HG03378 (cell line): ENCODE results near the gene PRSS38.

ENCODE experiments used
- ATAC-seq: cut with Tn5 transposase; IDR thresholded peaks from one replicate; pipeline ENCODE4 v1.9.1; 2021; ENCODE audit warnings: mild to moderate bottlenecking, moderate library complexity; ENCODE audit not compliant: unreplicated experiment

Gene PRSS38

DNA sequence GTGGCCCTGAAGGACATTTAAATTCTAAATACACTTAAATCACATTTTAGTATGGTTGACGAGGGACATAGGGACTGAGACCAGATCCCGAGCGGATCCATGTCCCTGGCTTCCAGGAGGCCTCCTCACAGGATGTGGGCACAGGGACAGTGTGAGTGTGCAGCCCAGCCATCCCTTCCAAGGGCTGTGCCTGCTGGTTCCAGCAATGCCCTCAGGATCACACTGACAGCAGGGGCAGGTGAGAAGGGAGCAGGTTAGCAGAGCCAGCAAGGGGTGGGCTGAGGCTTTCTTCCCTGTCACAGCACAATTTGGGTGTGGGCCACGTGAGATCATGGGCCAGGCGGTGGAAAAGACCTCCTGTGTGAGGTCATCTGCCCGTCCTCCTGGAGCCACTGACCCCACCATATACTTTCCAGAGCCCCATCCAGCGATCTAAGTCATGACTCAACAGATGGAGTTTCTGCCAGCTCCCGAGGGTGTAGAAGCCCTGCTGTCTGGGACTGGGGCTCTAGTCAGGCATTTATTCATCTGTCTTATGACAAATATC lies 37.0 kb upstream of the PRSS38 start:
- ATAC-seq: no peak

DNA sequence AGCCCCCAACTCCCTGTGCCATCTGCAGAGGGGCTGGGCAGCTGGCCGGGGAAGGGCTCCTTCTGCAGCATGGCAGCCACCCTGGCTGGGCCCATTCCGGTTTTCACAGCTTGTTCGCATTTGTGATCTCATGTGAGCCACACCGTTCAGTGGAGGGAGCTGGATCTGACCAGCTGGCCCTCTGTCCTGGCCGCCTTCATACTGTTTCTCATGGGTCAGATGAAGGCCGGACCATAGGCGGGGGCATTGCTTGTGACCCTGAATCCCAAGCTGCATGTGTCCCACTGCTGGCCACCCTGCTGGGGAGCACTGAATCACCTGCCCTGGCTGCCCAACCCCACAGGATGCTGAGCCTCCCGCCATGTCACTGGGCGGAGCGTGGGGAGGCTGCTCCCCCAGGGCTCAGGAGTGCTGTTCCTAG lies 36.4 kb upstream of the PRSS38 start:
- no peak for ATAC-seq

DNA sequence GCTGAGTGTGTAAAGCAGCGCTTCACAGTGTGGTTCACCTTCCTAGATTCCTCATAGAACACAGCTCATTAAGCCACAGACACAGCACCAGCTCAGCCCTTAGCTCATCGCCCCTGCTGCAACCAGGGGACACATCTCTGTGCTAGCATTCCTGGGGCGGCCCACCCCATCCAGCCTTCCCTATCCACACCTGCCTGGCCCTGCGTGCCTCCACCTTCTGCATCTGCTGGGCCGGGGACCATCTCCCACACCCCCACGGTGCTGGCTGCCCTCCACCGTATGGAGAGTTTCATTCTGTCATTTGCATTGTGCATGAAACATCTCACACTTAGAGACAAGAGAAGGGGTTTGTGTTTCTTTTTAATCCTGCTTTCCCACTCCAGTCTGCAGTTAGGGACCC lies 35.8 kb upstream of the PRSS38 start:
- ATAC-seq: no peak

DNA sequence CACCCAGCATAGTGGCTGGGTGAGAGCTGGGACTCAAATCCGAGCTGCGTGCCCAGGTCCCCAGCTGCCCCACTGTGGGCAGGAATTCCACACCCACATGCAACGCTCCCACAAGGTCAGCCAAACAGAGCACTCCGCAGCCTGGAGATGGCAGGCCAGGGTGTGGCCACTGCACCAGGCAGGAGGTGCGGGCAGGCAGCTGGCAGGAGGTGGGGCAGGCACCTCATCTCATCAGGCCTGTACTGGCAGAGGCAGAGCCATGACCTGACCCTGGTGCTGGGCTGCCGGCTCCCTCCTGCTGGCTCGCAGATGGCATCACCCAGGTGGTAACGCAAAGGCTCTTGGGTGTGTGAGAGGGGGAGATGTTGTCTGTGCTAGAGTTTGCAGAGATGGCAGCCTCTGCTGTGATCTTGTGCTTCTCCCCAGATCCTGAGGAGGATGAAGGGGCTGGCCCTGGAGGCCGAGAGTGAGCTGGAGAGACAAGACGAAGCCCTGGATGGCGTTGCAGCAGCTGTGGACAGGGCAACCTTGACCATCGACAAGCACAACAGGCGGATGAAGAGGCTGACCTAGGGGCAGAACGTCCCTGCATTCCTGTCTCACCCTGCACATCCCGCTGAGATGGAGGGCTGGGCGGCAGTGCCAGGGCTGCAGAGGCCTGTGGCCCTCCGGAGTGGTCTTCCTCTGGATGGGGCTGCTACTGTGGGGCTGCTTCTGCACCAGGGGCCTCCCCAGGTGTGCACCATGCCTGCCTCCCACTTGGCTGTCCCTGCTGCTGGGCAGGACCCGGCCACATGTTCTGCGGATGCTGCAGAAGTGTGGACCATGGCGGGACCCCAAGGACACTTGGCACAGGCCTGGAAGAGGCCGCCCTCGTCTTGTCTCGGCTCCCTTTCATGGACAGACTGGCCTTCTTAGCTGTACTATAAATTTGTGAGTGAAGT lies 35.1 kb upstream of the PRSS38 start:
- no peak for ATAC-seq

DNA sequence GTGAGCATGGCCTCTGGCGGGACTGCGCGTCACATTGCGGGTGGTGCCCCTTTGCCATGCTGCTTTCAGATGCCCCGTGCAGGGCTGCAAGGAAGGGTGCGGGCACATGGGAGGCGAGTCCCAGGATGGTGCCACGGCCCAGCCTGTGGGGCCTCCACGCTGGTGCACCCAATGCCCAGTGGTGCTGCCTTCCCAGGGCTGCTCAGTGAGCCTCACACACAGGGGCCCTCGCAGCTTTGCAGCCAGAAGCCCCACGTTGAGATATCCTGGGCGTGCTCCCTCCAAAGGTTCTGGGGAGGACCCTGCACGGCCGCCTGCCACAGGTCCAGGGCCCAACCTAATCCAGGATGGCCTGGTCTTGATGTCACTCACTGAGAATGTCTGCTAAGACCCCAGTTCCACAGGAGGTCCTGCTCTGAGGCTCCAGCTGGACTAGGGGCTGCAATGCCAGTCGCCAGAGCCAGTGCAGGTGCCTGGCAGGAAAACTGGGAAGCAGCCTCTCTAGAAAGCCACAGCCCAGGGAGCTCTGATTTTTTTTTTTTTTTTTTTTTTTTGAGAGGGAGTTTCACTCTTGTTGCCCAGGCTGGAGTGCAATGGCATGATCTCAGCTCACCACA lies 34.1 kb upstream of the PRSS38 start:
- no peak for ATAC-seq

DNA sequence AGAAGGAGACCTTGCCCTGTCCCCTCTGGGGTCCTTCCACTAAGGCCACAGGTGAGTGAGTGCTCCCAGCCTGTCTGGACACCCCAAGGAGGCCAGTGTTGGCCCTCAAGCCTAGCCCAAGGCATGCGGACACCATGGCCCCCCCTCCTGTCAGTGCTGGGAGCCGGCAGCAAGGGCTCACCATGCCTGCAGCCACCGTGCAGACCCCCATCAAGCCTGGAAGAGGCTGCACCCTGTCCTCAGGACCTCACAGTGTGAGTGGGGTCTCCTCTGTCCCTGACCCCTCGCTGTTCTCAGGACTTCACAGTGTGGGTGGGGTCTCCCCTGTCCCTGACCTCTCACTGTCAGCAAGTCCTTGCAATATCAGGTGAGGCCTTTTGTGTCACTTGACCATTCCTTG lies 33.2 kb upstream of the PRSS38 start:
- no peak for ATAC-seq

DNA sequence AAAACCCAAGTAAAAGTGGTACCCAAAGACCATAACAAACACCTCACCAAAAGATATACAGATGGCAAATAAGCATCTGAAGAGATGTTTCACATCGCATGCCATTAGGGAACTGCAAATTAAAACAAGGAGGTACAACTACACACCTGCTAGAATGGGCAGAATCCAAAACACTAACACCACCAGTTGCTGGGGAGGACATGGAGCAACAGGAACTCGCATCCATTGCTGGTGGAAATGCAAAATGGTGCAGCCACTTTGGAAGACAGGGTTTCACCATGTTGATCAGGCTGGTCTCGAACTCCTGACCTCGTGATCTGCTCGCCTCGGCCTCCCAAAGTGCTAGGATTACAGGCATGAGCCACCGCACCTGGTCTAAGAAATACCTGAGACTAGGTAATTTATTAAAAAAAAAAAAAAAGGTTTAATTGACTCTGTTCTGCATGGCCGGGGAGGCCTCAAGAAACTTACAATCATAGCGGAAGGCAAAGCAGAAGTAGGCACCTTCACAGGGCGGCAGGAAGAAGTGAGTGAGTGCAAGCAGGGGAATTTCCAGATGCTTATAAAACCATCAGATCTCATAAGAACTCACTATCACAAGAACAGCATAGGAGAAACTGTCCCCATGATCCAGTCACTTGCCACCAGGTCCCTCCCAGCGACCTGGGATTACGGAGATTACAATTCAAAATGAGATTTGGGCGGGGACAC lies 30.2 kb upstream of the PRSS38 start:
- no peak for ATAC-seq

DNA sequence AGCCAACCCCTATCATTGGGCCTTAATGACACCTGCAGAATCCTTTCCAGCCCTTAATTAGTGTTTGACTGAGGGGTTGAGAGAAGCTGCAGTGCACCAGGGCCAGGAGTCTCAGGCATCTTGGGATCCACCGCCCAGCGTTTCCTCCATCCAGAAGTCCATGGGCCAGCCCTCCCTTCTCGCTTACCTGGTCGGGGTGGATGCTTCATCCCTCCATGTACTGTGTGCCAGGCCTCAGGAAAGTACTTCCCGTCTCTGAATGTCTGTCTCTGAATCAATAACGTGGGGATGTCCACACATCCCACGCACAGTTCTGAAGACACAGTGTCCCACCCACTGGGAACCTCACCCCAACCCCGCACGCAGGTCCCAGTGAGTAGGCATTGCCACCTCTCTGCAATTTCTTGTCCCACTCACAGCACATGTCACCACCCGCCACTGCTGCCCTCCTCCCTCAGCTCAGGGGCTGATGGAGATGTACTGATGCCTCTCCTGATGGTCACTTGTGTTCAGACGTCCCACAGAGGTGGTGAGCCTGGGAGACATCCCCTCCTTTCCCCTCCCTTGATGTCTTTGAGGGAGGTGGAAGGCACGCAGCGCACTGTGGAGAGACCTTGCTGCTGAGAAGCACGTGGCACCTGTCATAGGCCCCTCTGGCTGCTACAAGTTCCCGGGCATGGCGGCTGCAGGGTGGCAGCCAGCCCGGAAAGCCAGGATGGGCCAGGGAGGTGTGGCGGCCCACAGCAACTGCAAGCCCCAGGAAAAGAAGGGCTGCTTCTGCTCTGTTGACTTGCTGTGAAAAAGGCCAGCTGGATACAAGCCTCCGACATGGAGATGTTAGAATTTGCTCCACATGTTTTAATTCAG lies 29.4 kb upstream of the PRSS38 start:
- ATAC-seq: no peak

DNA sequence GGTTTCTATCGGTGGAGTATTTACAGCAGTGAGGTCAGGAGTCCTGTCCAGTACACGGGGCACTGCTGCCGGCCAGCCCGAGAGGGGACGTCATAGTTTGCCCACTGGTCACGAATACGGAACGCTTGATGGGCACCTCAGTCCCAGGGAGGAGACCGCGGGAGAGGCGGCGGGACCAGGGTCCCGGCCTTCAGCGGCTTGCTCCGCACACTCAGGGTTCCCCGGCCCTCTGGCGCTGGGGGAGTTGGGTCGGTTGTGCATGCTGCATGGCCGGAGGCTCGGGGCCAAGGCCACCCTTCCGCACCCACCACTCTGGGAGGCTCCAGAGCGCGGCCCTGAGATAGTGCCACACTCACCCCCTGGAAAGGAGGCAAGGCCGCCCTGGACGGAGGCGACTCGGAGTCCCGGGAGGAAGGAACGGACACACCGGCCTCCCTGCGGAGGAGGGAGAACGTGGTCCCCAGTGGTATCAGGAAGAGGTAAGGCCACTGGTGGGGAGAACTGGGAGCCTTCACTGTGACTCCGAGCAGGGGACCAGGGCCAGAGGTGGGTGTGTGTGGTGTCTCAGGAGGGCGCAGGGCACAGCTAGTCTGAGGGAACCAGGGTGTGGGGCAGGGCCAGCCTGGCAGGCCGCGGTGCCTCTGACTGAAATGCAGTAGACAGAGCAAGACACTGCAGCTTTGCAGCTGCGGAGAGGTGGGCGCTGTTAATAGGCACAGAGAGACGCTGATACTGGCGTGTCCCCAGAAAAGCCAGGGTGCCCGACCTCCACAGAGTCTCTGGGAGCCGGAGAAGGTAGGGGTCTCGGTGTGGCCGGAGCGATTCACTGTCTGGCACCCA lies 28.6 kb upstream of the PRSS38 start:
- no peak for ATAC-seq

DNA sequence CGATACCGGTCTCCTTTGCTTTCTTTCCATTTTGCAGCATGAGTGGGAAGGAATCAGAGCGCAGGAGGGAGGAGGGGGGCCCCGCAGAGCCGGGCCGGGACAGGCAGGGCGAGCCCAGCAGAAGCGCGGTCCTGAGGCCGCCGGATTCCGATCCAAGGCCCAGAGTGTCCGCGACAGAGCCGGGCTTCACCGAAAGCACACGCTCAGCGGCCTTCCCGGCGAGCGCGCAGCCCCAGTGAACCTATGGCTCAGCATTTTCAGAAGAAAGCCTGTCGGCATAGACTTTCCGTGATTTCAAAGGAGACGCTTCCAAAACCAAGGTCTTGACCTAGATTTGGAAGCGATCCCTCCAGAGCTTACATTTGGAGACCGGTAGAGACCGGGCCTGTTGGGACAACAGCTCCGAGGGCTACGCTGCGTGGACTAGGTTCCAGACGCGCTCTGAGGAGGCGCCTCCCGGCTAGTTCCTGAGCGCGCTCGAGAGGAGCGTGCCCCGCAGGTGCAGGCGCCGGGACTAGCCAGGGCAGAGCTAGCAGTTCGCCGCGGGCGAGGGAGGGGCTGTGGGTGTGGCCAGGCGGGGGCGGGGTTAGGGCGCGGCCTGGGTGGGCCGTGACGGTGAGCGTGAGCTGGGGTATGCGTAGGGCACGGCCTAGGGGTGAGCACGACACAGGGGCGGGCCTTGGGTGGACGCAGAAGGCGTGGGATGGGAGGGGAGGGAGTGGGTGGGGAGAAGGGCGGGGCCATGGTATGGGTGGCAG lies 27.8 kb upstream of the PRSS38 start:
- peak; percentile 86 for ATAC-seq

DNA sequence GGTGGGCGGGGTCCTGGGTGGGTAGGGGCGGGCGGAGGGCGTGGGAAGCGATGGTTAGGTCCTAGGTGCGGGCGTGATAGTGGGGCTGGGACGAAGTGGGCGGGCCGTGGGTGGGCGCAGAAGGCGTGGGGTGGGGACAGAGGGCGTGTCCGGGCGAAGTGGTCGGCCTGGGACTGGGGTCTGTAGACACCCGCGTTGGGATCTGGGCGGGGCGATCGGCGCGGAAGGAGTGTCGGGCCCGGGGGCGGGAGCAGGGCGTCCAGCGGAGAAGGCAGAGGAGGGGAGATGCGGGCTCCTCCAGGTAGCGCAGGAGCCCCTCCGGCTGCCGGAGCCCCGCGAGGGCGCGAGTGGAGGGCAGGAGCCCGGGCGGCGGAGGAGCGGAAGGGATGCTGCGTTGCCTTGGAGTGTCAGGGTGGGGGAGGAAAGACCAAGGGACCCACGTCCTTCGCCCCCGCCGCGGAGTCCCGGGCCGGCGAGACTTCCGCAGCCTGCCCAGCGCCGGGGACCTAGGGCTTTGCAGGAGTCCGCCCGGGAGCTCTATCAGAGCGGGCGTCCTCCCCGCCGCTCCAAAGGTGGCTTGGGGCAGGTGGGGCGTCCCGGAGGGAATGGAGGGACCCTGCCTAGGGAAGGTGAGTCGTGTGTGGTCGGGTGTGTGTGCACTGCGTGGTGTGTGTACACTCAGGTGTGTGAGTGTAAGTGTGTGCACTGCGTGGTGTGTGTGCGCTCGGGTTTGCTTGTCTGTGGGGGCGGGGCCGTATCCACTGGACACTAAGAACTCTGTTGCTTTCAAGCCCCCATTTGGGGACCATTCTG lies 27.0 kb upstream of the PRSS38 start:
- peak; percentile 35 for ATAC-seq

DNA sequence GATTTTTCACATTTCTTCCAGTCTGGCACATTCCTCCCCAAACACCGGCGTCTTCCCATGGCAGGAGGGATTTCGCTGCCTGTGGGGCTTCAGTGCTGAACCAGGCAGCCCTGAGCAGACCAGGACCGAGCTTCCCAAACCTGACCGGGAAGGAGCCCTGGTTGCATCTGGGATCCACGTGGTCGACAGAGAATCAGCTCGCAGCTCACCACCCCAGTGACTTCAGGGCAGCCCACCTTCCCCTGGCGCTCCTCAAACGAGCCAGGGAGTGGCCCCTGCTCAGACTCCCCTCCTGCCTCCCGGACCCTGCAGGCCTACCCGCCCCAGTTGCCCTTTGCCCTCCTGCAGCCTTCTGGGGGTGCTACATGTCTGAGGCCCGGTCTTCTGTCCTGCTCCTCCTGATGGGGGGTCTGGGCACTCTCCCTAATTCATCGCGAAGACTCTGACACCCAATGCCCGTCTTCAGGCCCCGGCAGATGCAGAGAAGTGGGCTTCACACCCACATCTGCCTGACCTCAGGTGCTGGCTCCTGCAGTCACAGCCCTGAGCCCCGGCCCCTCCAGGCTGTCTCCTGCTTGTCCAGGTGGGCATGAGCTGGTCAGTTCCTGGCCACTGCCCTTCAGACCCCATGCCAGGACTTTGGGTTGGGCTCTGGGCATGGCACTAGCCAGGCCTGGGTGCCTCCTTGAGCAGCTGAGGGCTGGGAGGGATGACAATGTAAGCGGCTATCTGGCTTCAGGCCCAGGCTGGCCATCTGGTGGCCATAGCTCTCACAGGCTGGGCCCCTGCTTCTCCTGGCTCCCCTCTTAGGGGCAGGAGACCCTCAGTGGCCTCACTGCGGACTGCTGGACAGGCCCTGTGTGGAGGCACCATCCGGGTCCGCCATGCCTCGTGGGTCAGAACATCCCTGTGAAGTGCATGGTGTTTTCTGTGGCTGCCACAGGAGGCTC lies 26.1 kb upstream of the PRSS38 start:
- no peak for ATAC-seq

DNA sequence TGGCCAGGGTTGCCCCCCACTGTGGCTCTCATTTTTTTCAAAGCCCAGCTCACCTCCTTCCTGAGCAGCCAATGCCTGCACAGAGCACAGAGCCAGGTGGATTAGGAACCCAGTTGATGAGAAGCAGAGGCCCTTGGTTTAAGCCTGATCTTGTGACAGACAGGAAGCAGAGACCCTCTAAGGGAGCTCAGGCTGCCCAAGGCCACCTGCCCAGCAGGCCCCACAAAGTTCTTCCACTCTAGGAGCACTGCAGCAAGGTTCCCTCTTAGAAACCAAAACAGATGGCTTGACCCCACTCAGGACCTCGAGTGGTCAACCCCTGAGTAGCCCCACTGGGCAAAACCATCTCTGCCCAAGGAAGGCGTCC lies 25.5 kb upstream of the PRSS38 start:
- no peak for ATAC-seq

DNA sequence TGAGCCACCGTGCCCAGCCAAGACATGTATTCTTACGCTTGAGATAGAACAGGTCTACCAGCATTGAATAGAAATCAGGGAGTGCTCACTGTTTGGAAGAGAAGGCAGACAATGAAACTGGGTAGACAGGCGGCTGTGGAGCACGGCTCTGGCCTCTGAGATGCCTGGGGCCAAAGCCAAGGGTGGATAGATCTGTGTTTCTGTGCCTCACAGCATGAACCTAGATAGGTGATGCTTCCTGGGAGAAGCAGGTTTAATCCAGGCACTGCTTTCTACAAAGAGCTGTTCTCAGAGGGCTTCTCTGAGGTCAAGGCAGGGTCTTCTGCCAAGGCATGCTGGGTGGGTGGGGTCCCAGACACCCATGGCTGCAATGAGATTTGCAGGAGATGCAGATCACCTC lies 24.6 kb upstream of the PRSS38 start:
- no peak for ATAC-seq

DNA sequence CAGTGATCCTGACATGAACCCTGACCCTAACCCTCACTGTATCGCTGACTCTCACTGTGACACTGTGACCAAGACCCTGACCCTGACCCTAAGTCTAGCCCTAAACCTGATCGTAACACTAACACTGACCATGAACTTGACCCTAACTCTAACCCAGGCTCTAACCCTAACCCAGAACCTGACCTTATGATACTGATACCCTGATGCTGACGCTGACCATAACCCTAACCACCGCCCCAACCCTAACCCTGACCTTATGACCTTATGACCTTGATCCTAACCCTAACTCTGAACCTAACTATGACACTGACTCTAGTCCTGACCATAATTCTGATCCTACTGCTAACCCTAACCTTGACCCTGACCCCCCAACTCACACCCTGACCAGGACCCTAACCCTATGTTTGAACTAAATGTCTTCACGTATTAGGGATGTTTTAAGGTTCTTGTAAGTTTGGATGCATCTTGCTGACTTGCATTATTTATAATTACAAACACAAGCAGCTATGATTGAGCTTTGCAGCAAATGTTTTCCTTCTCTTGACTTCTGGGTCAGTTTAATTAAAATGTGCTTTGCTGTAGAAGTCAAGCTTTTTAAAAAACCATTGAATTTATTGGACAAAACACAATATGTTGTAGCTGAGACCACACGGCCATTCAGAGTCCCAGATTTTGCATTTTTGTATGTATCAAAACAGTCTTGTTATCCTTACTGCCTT lies 23.9 kb upstream of the PRSS38 start:
- no peak for ATAC-seq
